ENCODE data around the gene DOK3. TPM values are rescaled to one million over a fixed set of nuclear protein-coding genes. Genes with fewer than 3 reads are reported as not detected.
A peak's percentile ranks its signal among the peaks of the same experiment; 100 is the strongest.

The DOK3 gene
- total and polyA plus RNA-seq, 4 experiments from 2014 or later = 0.69 to 3.9 (median 3.7) TPM; not detected in 1

GRCh38 chr5:177483042-177483441, 26.6 kb downstream of the DOK3 start:
- Mint-ChIP-seq H3K36me3 (peaks cover 0 to 1% of the 10 kb centered on the region in 2 donors), H3K27ac (no peak overlapping the region), H3K27me3 (no peaks in the 10 kb centered on the region), H3K9me3 (peaks cover 0 to 2% (median 0%) of the 10 kb centered on the region in 8 donors), H3K4me3 (no peak overlapping the region), H3K4me1 (peaks cover 2 to 13% (median 4%) of the 10 kb centered on the region in 4 donors)
- DNase-seq = no peak
- intact Hi-C loops (cut with micrococcal nuclease) = no loop called here
- CTCF ChIA-PET (ENCODE audit: partially characterized antibody) = no interaction called here
- Histone ChIP-seq H3K27me3 (ENCODE audit: insufficient read depth, low read length) (no peaks in the 10 kb centered on the region), H3K9me3 (ENCODE audit: control insufficient read depth in 1 of 2, low read length in 2 of 2) (no peaks in the 10 kb centered on the region), H3K4me3 (ENCODE audit: low read length in 2 of 2) (no peak overlapping the region), H3K36me3 (ENCODE audit: insufficient read depth, low read length) (no peaks in the 10 kb centered on the region), H3K4me1 (ENCODE audit: insufficient read depth, low read length) (no peaks in the 10 kb centered on the region), H3K27ac (ENCODE audit: low read depth, low read length) (no peak overlapping the region)
- POLR2A ChIA-PET (ENCODE audit: partially characterized antibody) = no interaction called here

- peaks cover 0 to 1% of the 10 kb centered on the region in 2 donors for H3K36me3 Mint-ChIP-seq
- Histone ChIP-seq H3K9me3 (ENCODE audit: control insufficient read depth in 1 of 2, low read length in 2 of 2) (no peaks in the 10 kb centered on the region), H3K36me3 (ENCODE audit: insufficient read depth, low read length) (no peaks in the 10 kb centered on the region), H3K4me3 (ENCODE audit: low read length in 2 of 2) (no peak overlapping the region), H3K27me3 (ENCODE audit: insufficient read depth, low read length) (no peaks in the 10 kb centered on the region), H3K4me1 (ENCODE audit: insufficient read depth, low read length) (no peaks in the 10 kb centered on the region), H3K27ac (ENCODE audit: low read depth, low read length) (no peak overlapping the region)
- H3K9me3 Mint-ChIP-seq = no peaks in the 10 kb centered on the region
- no peak for DNase-seq
- H3K4me1 Mint-ChIP-seq = peaks cover 2 to 13% (median 4%) of the 10 kb centered on the region in 4 donors
- intact Hi-C loops (cut with micrococcal nuclease) = no loop called here
- ChIA-PET POLR2A (ENCODE audit: partially characterized antibody) (interaction anchor here (1.5 kb wide), 1 partner anchor 35 kb away, joined by 3 read pairs; no protein-coding TSS in a partner anchor), CTCF (ENCODE audit: partially characterized antibody) (no interaction called here)
- no peaks in the 10 kb centered on the region for H3K27me3 Mint-ChIP-seq
- H3K27ac Mint-ChIP-seq = no peak overlapping the region
- no peak overlapping the region for H3K4me3 Mint-ChIP-seq
These were observed 27.2 kb downstream of the DOK3 start for GRCh38 chr5:177482359-177482795.

DNA sequence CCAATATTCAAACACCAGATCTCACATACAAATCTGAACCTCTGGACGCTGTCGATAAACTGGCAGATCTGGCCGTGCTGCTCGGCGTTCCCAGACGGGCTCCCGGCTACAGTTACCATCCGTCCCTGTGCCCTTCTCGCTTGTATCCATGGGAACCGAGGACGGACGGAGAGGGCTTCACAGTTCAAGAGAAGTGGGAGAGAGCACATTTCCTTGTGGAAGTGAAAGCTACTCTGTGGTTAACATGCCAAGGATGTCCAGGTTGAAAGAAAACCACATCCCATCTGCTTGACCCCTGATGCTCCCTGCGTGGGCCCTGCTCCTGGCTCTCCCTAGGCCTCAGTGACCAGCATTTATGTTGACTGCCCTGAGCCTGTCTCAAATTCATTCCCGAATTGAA, 29.9 kb downstream of the DOK3 start:
- intact Hi-C loops (cut with micrococcal nuclease) = no loop called here
- ChIA-PET POLR2A (ENCODE audit: partially characterized antibody) (no interaction called here), CTCF (ENCODE audit: partially characterized antibody) (interaction anchor here (0.8 kb wide), 1 partner anchor 25 kb away, joined by 3 read pairs; no protein-coding TSS in a partner anchor)
- Histone ChIP-seq H3K9me3 (ENCODE audit: control insufficient read depth in 1 of 2, low read length in 2 of 2) (no peaks in the 10 kb centered on the region), H3K36me3 (ENCODE audit: insufficient read depth, low read length) (no peaks in the 10 kb centered on the region), H3K4me1 (ENCODE audit: insufficient read depth, low read length) (no peaks in the 10 kb centered on the region), H3K27me3 (ENCODE audit: insufficient read depth, low read length) (no peaks in the 10 kb centered on the region), H3K4me3 (ENCODE audit: low read length in 2 of 2) (no peak overlapping the region), H3K27ac (ENCODE audit: low read depth, low read length) (no peak overlapping the region)
- no peak for DNase-seq
- H3K4me3 Mint-ChIP-seq = no peak overlapping the region
- no peaks in the 10 kb centered on the region for H3K36me3 Mint-ChIP-seq
- no peaks in the 10 kb centered on the region for H3K9me3 Mint-ChIP-seq
- H3K27ac Mint-ChIP-seq = peak overlapping the region in 3 of 7 donors; percentile 42 to 86 (median 63)
- peaks cover 2 to 26% (median 9%) of the 10 kb centered on the region in 4 donors for H3K4me1 Mint-ChIP-seq
- H3K27me3 Mint-ChIP-seq = no peaks in the 10 kb centered on the region

- Histone ChIP-seq H3K4me1 (ENCODE audit: insufficient read depth, low read length) (no peaks in the 10 kb centered on the region), H3K9me3 (ENCODE audit: control insufficient read depth in 1 of 2, low read length in 2 of 2) (no peaks in the 10 kb centered on the region), H3K36me3 (ENCODE audit: insufficient read depth, low read length) (no peaks in the 10 kb centered on the region), H3K27me3 (ENCODE audit: insufficient read depth, low read length) (no peaks in the 10 kb centered on the region), H3K4me3 (ENCODE audit: low read length in 2 of 2) (no peak overlapping the region), H3K27ac (ENCODE audit: low read depth, low read length) (no peak overlapping the region)
- Mint-ChIP-seq H3K4me1 (peaks cover 2 to 32% (median 8%) of the 10 kb centered on the region in 4 donors), H3K9me3 (no peaks in the 10 kb centered on the region), H3K4me3 (peak overlapping the region in 1 of 8 donors; percentile 5), H3K27ac (peak overlapping the region in 6 of 7 donors; percentile 24 to 77 (median 72)), H3K27me3 (peaks cover 0 to 3% of the 10 kb centered on the region in 2 donors), H3K36me3 (no peaks in the 10 kb centered on the region)
- ChIA-PET CTCF (ENCODE audit: partially characterized antibody) (interaction anchor here (1.2 to 1.3 kb wide), 2 partner anchors 14 to 22 kb away, joined by 3 to 4 read pairs; no protein-coding TSS in a partner anchor), POLR2A (ENCODE audit: partially characterized antibody) (no interaction called here)
- intact Hi-C loops (cut with micrococcal nuclease) = no loop called here
- no peak for DNase-seq
These were observed 30.6 kb downstream of the DOK3 start for GRCh38 chr5:177478711-177479646.

- ChIA-PET CTCF (ENCODE audit: partially characterized antibody) (interaction anchor here (0.8 to 1.7 kb wide), 6 partner anchors 15 to 87 kb away, joined by 3 to 5 read pairs (median 4); no protein-coding TSS in a partner anchor), POLR2A (ENCODE audit: partially characterized antibody) (interaction anchor here (1.0 kb wide), 1 partner anchor 22 kb away, joined by 3 read pairs; no protein-coding TSS in a partner anchor)
- Mint-ChIP-seq H3K27me3 (peaks cover 0 to 5% of the 10 kb centered on the region in 2 donors), H3K27ac (no peak overlapping the region), H3K4me1 (peaks cover 2 to 33% (median 8%) of the 10 kb centered on the region in 4 donors), H3K9me3 (no peaks in the 10 kb centered on the region), H3K36me3 (no peaks in the 10 kb centered on the region), H3K4me3 (no peak overlapping the region)
- intact Hi-C loops (cut with micrococcal nuclease) = no loop called here
- no peaks in the 10 kb centered on the region for H3K27me3 ChIP-seq (ENCODE audit: insufficient read depth, low read length)
- no peak overlapping the region for H3K4me3 ChIP-seq (ENCODE audit: low read length in 2 of 2)
- H3K36me3 ChIP-seq (ENCODE audit: insufficient read depth, low read length) = no peaks in the 10 kb centered on the region
- no peaks in the 10 kb centered on the region for H3K4me1 ChIP-seq (ENCODE audit: insufficient read depth, low read length)
- no peak for DNase-seq
- no peaks in the 10 kb centered on the region for H3K9me3 ChIP-seq (ENCODE audit: control insufficient read depth in 1 of 2, low read length in 2 of 2)
- no peak overlapping the region for H3K27ac ChIP-seq (ENCODE audit: low read depth, low read length)
These were observed 31.7 kb downstream of the DOK3 start for GRCh38 chr5:177477701-177478477.

DNA sequence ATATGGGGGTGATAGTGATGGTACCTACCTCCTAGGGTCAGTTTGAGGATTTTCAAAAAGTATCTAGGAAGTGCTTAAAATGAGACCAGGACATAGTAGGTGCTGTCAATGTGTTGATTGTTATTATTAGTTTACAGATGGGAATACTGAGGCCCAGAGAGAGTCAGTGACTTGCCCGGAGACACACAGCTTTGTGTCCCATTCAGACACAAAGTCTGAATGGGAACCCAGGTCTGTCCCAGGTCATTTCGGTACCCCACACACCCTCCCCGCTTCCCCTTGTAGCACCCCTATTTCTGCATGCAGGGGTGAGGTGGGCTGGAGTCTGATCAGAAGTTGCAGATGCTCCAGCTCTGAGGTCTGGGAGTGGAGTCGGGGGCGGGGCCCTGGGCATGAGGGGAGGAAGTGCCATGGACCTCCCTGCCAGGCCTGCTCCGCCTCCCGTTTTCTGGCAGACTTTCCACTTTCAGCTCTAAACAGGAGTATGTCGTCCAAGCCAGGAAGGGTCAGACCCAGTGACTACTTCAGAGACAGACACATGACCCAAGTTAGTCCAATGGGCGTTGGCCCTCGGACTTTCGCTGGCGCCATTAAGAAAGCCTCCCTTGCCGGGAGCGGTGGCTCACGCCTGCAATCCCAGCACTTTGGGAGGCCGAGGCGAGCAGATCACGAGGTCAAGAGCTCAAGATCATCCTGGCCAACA, 32.9 kb downstream of the DOK3 start:
- Histone ChIP-seq H3K9me3 (ENCODE audit: control insufficient read depth in 1 of 2, low read length in 2 of 2) (no peaks in the 10 kb centered on the region), H3K36me3 (ENCODE audit: insufficient read depth, low read length) (no peaks in the 10 kb centered on the region), H3K4me1 (ENCODE audit: insufficient read depth, low read length) (peaks cover 5% of the 10 kb centered on the region), H3K27ac (ENCODE audit: low read depth, low read length) (no peak overlapping the region), H3K4me3 (ENCODE audit: low read length in 2 of 2) (no peak overlapping the region), H3K27me3 (ENCODE audit: insufficient read depth, low read length) (peaks cover 3% of the 10 kb centered on the region)
- intact Hi-C loops (cut with micrococcal nuclease) = no loop called here
- ChIA-PET POLR2A (ENCODE audit: partially characterized antibody) (interaction anchor here (0.7 to 1.5 kb wide), 2 partner anchors 12 to 21 kb away, joined by 3 read pairs; partner anchors contain the start of gene PDLIM7), CTCF (ENCODE audit: partially characterized antibody) (interaction anchor here (0.9 to 1.7 kb wide), 5 partner anchors 21 to 167 kb away, joined by 3 to 6 read pairs (median 5); partner anchors contain the start of gene PDLIM7)
- H3K36me3 Mint-ChIP-seq = no peaks in the 10 kb centered on the region
- peaks cover 0 to 5% of the 10 kb centered on the region in 2 donors for H3K27me3 Mint-ChIP-seq
- H3K4me1 Mint-ChIP-seq = peaks cover 2 to 33% (median 12%) of the 10 kb centered on the region in 4 donors
- H3K27ac Mint-ChIP-seq = no peak overlapping the region
- peak overlapping the region in 2 of 8 donors; percentile 26 to 76 for H3K4me3 Mint-ChIP-seq
- DNase-seq = no peak
- no peaks in the 10 kb centered on the region for H3K9me3 Mint-ChIP-seq
